GM18520 (cell line): ENCODE measurements around the gene FYN.

Experiments
- ATAC-seq: cut with Tn5 transposase; IDR thresholded peaks from one replicate; pipeline ENCODE4 v1.9.1; 2021; ENCODE audit not compliant: unreplicated experiment

Gene FYN

GRCh38 chr6:111854683-111855082 lies 18.6 kb downstream of the FYN start:
- ATAC-seq, result no peak

- ATAC-seq, result no peak
Measured at GRCh38 chr6:111852725-111853124, 20.5 kb downstream of the FYN start.

- no peak for ATAC-seq
Measured at GRCh38 chr6:111850295-111850937, 22.8 kb downstream of the FYN start.

- ATAC-seq, result no peak
Measured at GRCh38 chr6:111849298-111849697, 24.0 kb downstream of the FYN start.

GRCh38 chr6:111848262-111848812 lies 24.9 kb downstream of the FYN start:
- no peak for ATAC-seq

- no peak for ATAC-seq
Measured at GRCh38 chr6:111846492-111847409, 26.5 kb downstream of the FYN start.

- no peak for ATAC-seq
Measured at GRCh38 chr6:111846066-111846465, 27.2 kb downstream of the FYN start.

- ATAC-seq, result peak; percentile 67
Measured at GRCh38 chr6:111845441-111845871, 27.8 kb downstream of the FYN start.

GRCh38 chr6:111844921-111845320 lies 28.3 kb downstream of the FYN start:
- no peak for ATAC-seq

GRCh38 chr6:111844376-111844775 lies 28.9 kb downstream of the FYN start:
- no peak for ATAC-seq

- ATAC-seq, result no peak
Measured at GRCh38 chr6:111843347-111844147, 29.7 kb downstream of the FYN start.

- ATAC-seq, result no peak
Measured at GRCh38 chr6:111842891-111843290, 30.4 kb downstream of the FYN start.

GRCh38 chr6:111842271-111842822 lies 30.9 kb downstream of the FYN start:
- no peak for ATAC-seq

- ATAC-seq, result no peak
Measured at GRCh38 chr6:111841822-111842221, 31.4 kb downstream of the FYN start.

GRCh38 chr6:111840803-111841202 lies 32.4 kb downstream of the FYN start:
- no peak for ATAC-seq

GRCh38 chr6:111838749-111839484 lies 34.3 kb downstream of the FYN start:
- ATAC-seq, result no peak

GRCh38 chr6:111837641-111838500 lies 35.4 kb downstream of the FYN start:
- peak; percentile 75 for ATAC-seq

- no peak for ATAC-seq
Measured at GRCh38 chr6:111837007-111837406, 36.2 kb downstream of the FYN start.

GRCh38 chr6:111835807-111836206 lies 37.4 kb downstream of the FYN start:
- ATAC-seq, result no peak
